GM13977 (cell line): ENCODE data around the gene KLHL7.
A peak's percentile ranks its signal among the peaks of the same experiment; 100 is the strongest.
"Not testable (repeated sequence)": the region's sequence is repeated elsewhere in the genome, so short reads cannot be mapped to it uniquely, and the experiment has no call there.

ENCODE experiments used
- DNase-seq: peaks from one replicate; pipeline ENCODE4 v3.0.0; 2012; ENCODE audit warnings: low spot score
- in situ Hi-C: fragments of 300-500 bp; cut with MboI; formaldehyde crosslinking; loops from one replicate; pipeline ENCODE4 v1.12.0; 2022; ENCODE audit warnings: low sequenced_read_pairs, low pct_unique_long_range_greater_than_20kb, mixed read lengths, inconsistent platforms; ENCODE audit not compliant: unreplicated experiment
- TF ChIP-seq, protein P1 (sequence below): IDR thresholded peaks from 2 replicates; pipeline ENCODE4 v1.5.1; 2012; ENCODE audit warnings: mild to moderate bottlenecking, control low read depth; ENCODE audit not compliant: insufficient read depth; ENCODE audit errors: extremely low read depth, missing control alignments

KLHL7 gene

DNA sequence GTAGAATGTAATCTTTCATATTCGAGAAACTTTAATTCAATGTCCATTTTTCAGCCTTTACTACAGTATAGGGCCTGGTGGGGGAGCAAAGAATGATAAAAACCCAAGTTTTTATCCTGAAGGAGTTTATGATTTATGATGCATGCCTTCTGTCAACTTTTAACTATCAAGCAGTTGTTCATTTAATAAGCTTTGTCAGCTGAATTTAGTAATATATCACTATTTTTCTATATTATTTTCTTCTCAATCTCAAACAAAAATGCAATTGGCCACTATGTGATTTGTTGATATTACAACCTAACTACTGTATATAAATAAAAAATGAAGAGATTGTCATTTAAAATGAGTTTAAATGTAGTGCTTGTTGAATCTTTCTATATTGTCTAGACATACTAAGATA lies 78.7 kb downstream of the KLHL7 start:
- no peak for DNase-seq
- in situ Hi-C loops, result no loop called here
- TF ChIP-seq, protein P1, sequence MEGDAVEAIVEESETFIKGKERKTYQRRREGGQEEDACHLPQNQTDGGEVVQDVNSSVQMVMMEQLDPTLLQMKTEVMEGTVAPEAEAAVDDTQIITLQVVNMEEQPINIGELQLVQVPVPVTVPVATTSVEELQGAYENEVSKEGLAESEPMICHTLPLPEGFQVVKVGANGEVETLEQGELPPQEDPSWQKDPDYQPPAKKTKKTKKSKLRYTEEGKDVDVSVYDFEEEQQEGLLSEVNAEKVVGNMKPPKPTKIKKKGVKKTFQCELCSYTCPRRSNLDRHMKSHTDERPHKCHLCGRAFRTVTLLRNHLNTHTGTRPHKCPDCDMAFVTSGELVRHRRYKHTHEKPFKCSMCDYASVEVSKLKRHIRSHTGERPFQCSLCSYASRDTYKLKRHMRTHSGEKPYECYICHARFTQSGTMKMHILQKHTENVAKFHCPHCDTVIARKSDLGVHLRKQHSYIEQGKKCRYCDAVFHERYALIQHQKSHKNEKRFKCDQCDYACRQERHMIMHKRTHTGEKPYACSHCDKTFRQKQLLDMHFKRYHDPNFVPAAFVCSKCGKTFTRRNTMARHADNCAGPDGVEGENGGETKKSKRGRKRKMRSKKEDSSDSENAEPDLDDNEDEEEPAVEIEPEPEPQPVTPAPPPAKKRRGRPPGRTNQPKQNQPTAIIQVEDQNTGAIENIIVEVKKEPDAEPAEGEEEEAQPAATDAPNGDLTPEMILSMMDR, result no peak

DNA sequence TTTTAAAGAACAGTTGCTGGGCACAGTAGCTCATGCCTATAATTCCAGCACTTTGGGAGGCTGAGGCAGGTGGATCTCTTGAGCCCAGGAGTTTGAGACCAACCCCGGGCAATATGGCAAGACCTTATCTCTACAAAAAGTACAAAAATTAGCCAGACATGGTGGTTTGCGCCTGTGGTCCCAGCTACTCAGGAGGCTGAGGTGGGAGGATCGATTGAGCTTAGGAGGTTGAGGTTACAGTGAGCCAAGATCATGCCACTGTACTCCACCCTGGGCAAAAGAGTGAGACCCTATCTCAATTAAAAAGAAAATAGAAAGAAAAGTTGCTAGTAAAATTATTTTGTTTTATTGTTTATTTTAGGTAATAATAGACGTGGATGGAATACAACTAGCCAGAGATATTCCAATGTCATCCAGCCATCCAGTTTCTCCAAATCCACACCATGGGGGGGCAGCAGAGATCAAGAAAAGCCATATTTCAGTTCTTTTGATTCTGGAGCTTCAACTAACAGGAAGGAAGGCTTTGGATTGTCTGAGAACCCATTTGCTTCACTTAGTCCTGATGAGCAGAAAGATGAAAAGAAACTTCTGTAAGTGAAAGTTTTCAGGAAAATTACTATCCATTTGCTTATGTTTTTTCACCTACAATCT lies 79.2 kb downstream of the KLHL7 start:
- DNase-seq, result no peak
- TF ChIP-seq, protein P1, result peak; percentile 38
- in situ Hi-C loops, result no loop called here

DNA sequence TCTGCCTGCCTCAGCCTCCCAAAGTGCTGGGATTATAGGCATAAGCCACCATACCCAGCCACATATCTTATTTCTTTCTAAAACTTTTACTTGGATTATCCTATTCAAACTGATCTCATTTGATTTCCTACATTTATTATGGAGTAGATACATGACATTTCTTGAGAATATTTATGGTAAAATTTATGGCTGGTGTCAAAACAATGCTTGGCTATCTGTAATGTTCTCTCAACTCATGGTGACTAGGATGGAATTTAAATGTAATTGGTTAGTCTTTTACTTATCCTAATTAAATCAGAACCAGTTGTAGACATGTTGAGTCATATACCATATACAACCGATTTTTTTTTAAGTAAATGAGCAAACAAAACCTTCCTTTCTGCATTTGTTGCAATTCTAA lies 80.4 kb downstream of the KLHL7 start:
- in situ Hi-C loops, result no loop called here
- TF ChIP-seq, protein P1, result no peak
- DNase-seq, result no peak

DNA sequence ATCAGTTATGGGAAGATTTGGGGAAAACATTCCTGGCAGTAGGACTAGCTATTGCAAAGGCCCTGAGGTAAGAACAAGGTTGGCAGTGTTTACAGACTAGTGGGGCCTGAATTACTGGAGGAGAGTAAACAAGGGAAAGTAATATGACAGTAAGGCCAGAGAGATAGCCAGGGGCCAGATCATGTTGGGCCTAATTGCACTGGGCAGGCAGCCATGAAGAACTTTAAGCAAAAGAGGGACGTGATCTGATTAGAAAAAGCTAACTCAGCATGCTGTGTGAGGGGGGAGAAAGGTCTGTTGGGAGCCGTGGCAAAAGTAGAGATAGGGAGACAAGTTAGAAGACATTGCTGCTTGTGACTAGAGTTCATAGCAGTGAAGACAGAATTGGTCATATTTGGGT lies 85.4 kb downstream of the KLHL7 start:
- DNase-seq, result no peak
- TF ChIP-seq, protein P1, result no peak
- in situ Hi-C loops, result no loop called here

DNA sequence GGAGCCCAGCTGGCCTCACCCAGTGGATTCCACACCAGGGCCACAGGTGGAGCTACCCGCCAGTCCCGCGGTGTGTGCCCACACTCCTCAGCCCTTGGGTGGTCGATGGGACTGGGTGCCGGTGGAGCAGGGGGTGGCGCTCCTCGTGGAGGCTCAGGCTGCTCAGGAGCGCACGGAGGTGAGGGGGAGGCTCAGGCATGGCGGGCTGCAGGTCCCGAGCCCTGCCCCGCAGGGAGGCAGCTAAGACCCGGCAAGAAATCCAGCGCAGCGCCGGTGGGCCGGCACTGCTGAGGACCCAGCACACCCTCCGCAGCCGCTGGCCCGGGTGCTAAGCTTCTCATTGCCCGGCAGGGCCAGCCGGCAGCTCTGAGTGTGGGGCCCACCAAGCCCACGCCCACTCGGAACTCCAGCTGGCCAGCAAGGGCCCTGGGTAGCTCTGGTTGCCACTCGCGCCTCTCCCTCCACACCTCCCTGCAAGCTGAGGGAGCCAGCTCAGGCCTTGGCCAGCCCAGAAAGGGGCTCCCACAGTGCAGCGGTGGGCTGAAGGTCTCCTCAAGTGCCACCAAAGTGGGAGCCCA lies 88.2 kb downstream of the KLHL7 start:
- in situ Hi-C loops, result not testable (repeated sequence)

DNA sequence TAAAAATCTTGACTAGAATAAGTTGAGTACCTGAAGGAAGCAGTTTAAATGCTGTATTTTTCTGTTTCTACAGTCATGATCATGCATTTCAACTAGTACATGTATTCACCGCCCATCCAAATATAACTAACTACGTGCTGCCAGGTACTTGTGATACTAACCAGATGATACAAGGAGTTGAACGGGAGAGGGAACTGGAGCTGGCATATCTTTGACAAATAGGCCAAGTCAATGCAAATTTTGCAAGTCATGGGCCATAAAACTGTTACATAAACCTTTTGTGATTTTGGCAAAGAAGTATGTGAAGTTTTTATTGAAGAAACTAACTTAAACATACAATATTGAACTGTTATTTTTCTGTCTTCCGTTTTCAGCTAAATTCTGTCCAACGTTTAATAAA lies 90.7 kb downstream of the KLHL7 start:
- no peak for DNase-seq
- in situ Hi-C loops, result no loop called here
- TF ChIP-seq, protein P1, result no peak

More for the DNA sequence above, 88.2 kb downstream of the KLHL7 start:
- DNase-seq, result not testable (repeated sequence)

DNA sequence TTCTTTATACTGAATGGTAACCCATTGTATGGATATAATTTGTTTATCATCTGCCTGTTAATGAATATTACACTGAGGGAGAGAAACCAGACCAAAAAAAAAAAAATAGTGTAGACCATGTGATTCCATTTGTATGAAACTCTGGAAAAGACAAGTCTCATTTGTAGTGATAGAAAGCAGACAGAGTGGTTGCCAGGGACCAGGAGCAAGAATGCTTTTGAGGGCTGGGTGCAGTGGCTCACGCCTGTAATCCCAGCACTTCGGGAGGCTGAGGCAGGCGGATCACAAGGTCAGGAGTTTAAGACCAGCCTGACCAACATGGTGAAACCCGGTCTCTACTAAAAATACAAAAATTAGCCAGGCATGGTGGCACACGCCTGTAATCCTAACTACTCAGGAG lies 92.2 kb downstream of the KLHL7 start:
- DNase-seq, in situ Hi-C loops: not testable (repeated sequence)

DNA sequence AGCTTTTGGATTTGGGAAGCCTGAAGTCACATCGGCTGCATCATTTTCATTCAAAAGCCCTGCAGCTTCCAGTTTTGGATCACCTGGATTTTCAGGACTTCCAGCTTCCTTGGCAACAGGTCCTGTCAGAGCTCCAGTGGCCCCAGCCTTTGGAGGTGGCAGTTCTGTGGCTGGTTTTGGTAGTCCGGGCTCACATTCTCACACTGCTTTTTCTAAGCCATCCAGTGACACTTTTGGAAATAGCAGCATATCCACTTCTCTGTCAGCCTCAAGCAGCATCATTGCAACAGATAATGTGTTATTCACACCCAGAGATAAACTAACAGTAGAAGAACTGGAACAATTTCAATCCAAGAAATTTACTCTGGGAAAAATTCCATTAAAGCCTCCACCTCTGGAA lies 94.7 kb downstream of the KLHL7 start:
- in situ Hi-C loops, result no loop called here
- DNase-seq, result no peak
- TF ChIP-seq, protein P1, result no peak
